ENCODE results near the gene TWIST2.

- TF ChIP-seq CTCF (IDR thresholded peaks at IDR 0.05) (no peak), POLR2A (IDR thresholded peaks at IDR 0.05) (no peak)
Observed at GRCh38 chr2:238924796-238925195, 76.9 kb downstream of the TWIST2 start.
